ENCODE measurements around the gene C6orf132. TPM values are rescaled to one million over a fixed set of nuclear protein-coding genes. Genes with fewer than 3 reads are reported as not detected.

Gene C6orf132
- total and polyA plus RNA-seq, 7 donors: 0.08 to 0.34 (median 0.13) TPM

DNA sequence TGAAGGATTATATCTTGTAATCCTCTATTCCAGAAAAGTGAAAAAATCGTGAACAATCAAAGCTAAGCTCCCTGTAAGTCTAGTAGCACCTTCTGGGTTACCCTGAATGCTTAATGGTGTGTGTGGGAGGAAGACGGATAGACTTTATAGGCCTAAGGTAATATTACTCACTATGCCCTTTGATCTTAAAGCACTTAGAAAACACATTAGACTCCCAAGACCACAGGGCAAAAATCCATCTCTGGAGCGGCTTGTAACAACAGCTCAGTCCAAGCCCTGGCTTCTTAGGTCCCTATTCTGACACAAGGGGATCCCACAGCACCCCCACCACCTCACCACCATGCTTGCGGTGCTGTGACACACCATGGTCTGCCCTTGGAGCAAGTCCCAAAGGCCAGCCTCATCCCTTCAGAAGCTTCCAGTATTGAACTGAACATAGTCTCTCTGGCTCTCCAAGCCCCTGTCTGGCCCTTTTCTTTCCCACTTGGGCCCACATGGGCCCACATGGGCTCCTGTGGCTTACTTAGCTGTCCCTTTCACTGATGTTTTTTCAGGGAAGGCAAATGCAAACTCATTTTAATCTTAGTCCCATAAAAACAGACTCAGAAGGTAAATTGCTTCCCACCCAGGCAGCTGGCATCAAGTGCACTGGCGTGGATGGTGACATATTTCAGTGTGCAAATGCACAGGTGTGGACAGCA, 28.3 kb downstream of the C6orf132 start:
- TF ChIP-seq, protein P1, sequence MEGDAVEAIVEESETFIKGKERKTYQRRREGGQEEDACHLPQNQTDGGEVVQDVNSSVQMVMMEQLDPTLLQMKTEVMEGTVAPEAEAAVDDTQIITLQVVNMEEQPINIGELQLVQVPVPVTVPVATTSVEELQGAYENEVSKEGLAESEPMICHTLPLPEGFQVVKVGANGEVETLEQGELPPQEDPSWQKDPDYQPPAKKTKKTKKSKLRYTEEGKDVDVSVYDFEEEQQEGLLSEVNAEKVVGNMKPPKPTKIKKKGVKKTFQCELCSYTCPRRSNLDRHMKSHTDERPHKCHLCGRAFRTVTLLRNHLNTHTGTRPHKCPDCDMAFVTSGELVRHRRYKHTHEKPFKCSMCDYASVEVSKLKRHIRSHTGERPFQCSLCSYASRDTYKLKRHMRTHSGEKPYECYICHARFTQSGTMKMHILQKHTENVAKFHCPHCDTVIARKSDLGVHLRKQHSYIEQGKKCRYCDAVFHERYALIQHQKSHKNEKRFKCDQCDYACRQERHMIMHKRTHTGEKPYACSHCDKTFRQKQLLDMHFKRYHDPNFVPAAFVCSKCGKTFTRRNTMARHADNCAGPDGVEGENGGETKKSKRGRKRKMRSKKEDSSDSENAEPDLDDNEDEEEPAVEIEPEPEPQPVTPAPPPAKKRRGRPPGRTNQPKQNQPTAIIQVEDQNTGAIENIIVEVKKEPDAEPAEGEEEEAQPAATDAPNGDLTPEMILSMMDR (IDR thresholded peaks at IDR 0.05): no peak
- 77 to 78% (median 77%) methylated on average over 5 of the region's 5 CpGs for WGBS, 3 donors
- ATAC-seq (no peak), DNase-seq (no peak)
- H3K9me3 ChIP-seq: no peaks in the 10 kb centered on the region
- intact Hi-C loops (cut with DNase I): no loop called here
- H3K4me1 ChIP-seq: peaks cover 12% of the 10 kb centered on the region
- no peak overlapping the region for H3K27ac ChIP-seq
- H3K4me3 ChIP-seq: no peak overlapping the region
- H3K27me3 ChIP-seq (ENCODE audit: insufficient read depth in 3 of 3, low read length in 2 of 3): no peaks in the 10 kb centered on the region
- H3K36me3 ChIP-seq (ENCODE audit: insufficient read depth in 1 of 2, low read depth in 1 of 2): no peaks in the 10 kb centered on the region

DNA sequence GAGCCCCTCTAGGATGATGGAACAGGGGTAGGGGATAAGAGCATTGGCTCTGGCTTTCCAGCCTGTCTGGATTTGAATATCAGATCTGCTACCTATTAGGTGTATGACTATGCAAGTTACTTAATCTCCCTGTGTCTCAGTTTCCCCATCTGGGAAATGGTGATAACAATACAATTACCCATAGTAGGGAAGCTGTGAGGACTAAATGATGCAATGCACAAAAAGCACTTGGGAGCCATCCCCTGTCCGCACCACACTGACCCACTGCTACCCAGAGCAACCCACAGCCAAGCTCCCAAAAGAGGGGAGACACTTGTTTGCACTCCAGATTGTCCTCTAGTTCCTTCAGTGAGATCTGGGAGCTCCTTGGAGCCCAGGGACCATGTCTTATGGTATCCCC, 30.1 kb downstream of the C6orf132 start:
- Histone ChIP-seq H3K36me3 (ENCODE audit: insufficient read depth in 1 of 2, low read depth in 1 of 2) (no peaks in the 10 kb centered on the region), H3K27ac (no peak overlapping the region), H3K27me3 (ENCODE audit: insufficient read depth in 3 of 3, low read length in 2 of 3) (no peaks in the 10 kb centered on the region), H3K9me3 (no peaks in the 10 kb centered on the region), H3K4me1 (no peaks in the 10 kb centered on the region), H3K4me3 (no peak overlapping the region)
- intact Hi-C loops (cut with DNase I): no loop called here
- 94 to 100% (median 96%) methylated on average over 1 of the region's 1 CpG for WGBS, 3 donors
- TF ChIP-seq, protein P1 (IDR thresholded peaks at IDR 0.05): no peak
- ATAC-seq (no peak), DNase-seq (no peak)

DNA sequence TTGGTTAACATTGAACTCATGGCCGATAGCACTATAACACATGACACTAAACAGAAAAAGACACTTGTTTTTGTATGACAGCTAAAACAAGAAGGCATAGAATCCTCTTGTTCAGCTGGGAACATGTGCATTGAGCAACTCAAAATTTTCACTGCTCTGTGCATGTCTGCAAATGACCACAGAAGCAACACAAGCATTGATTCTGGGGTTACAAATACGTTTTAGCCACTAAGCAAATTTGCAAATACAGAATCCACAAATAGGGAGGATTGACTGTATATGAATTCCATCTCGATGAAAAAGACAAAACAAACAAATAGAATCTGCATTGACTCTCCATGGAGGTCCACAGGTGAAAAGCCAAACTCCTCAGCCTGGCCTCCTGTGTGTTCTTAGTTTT, 31.7 kb downstream of the C6orf132 start:
- Histone ChIP-seq H3K4me3 (no peak overlapping the region), H3K36me3 (ENCODE audit: insufficient read depth in 1 of 2, low read depth in 1 of 2) (no peaks in the 10 kb centered on the region), H3K4me1 (no peaks in the 10 kb centered on the region), H3K9me3 (no peaks in the 10 kb centered on the region), H3K27ac (no peak overlapping the region), H3K27me3 (ENCODE audit: insufficient read depth in 3 of 3, low read length in 2 of 3) (no peaks in the 10 kb centered on the region)
- 77 to 82% (median 79%) methylated on average over 3 of the region's 3 CpGs for WGBS, 3 donors
- intact Hi-C loops (cut with DNase I): no loop called here
- DNase-seq: no peak
- ATAC-seq: no peak
- TF ChIP-seq, protein P1 (IDR thresholded peaks at IDR 0.05): no peak

DNA sequence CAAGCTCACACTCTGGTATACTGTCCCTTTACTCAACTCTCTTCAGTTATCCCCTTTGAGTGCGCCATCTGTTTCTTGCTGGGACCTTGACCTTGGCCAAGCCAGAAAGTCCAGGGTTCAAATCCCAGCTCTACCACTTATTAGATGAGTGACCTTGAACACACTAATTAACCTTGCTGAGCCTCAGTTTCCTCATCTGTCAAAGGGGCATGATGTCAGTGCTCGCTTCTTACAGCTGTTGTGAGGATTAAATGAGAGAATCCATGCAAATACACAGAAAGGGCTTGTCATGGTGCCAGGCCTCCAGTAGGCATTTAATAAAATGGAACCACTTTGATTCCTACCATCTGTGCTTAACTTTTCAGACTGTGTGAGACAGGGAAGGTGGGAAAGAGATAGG, 34.3 kb downstream of the C6orf132 start:
- intact Hi-C loops (cut with DNase I): no loop called here

More for the DNA sequence above, 34.3 kb downstream of the C6orf132 start:
- Histone ChIP-seq H3K4me3 (no peak overlapping the region), H3K27me3 (ENCODE audit: insufficient read depth in 3 of 3, low read length in 2 of 3) (peaks cover 0 to 16% (median 16%) of the 10 kb centered on the region in 3 donors), H3K4me1 (no peaks in the 10 kb centered on the region), H3K9me3 (no peaks in the 10 kb centered on the region), H3K36me3 (ENCODE audit: insufficient read depth in 1 of 2, low read depth in 1 of 2) (no peaks in the 10 kb centered on the region), H3K27ac (no peak overlapping the region)
- no peak for ATAC-seq
- WGBS, 3 donors: 82 to 90% (median 89%) methylated on average over 2 of the region's 2 CpGs
- no peak for DNase-seq
- TF ChIP-seq, protein P1 (IDR thresholded peaks at IDR 0.05): no peak

Measured in psoas muscle (tissue), 8 donors.